GM18870 (cell line): Measurements from ENCODE around the gene MARS1.
"Not testable (repeated sequence)": the region's sequence is repeated elsewhere in the genome, so short reads cannot be mapped to it uniquely, and the experiment has no call there.

Experiments used
- ATAC-seq: cut with Tn5 transposase; IDR thresholded peaks from one replicate; pipeline ENCODE4 v1.9.1; 2021; ENCODE audit warnings: moderate library complexity; ENCODE audit not compliant: unreplicated experiment

MARS1 gene

GRCh38 chr12:57547288-57548012, 59.6 kb downstream of the MARS1 start:
- no peak for ATAC-seq

GRCh38 chr12:57548013-57548315, 60.1 kb downstream of the MARS1 start:
- no peak for ATAC-seq

- no peak for ATAC-seq
These were observed 60.6 kb downstream of the MARS1 start for GRCh38 chr12:57548488-57548887.

DNA sequence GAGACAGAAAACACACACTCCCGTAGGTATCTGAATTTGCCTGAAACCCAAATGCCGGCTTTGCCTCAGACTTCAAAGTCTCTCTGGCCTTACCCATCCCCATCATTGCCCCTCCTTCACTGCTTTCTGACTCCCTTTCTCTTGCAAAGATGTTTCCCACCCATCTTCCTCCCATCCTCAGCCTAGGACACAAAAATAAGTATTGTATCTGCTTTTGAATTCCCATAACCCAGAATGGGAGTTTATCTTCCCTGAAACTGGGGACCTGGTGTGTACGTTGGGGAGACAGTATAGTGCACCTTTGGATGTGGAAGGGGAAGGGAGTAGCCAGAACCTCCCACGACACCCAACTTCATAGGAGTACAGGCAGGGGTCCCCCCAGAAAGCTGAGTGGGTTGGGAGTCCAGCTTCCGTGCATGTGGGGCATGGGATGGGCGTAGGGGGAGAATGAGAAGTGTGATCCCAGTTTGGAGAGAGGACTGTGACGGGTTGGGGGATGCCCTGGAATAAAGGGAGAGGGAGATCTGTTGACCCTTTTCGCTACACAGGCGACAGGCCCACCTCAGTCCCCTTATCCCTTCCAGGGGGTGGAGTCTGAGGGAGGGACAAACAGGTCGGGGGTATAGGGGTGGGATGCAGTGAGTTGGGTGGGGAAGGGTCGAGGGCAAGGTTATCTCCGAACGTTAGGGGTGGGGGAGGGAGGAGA, 61.5 kb downstream of the MARS1 start:
- no peak for ATAC-seq

DNA sequence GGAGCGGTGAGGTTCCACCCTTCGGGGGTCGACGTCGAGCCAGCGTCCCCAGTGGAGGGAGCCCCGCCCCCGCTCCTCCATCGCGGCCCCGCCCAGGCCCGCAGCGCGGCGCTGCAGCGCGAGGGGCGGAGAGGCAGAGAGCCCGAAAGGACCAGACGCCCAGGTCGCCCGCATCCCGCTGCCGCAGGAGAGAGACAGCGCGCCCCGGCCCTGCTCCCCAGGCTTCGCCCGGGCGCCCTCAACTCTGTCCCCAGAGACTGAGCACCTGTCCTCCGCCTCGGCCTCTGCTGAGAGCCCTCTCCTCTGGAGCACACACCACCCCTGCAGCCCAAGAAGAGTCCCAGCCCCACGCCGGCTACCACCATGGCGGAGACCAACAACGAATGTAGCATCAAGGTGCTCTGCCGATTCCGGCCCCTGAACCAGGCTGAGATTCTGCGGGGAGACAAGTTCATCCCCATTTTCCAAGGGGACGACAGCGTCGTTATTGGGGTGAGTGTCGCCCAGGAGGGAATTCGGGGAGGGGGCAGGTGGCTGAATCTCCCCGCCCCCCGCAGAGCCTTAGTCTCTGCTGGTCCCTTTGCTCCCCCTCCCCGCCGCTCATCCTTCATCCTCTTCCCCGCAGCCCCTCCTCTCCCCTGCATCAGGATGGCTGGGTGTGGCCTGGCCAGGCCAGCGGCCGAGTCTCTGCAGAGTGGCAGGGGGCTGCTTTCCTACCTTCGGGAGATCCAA, 62.2 kb downstream of the MARS1 start, which contains the start of gene KIF5A:
Gene KIF5A, plus strand, starts transcription at position 136 of the 732 bp plus-strand sequence. Its CDS starts 228 bp downstream, at position 364.
- ATAC-seq: no peak

- no peak for ATAC-seq
These were observed 63.0 kb downstream of the MARS1 start for GRCh38 chr12:57550641-57551549.

DNA sequence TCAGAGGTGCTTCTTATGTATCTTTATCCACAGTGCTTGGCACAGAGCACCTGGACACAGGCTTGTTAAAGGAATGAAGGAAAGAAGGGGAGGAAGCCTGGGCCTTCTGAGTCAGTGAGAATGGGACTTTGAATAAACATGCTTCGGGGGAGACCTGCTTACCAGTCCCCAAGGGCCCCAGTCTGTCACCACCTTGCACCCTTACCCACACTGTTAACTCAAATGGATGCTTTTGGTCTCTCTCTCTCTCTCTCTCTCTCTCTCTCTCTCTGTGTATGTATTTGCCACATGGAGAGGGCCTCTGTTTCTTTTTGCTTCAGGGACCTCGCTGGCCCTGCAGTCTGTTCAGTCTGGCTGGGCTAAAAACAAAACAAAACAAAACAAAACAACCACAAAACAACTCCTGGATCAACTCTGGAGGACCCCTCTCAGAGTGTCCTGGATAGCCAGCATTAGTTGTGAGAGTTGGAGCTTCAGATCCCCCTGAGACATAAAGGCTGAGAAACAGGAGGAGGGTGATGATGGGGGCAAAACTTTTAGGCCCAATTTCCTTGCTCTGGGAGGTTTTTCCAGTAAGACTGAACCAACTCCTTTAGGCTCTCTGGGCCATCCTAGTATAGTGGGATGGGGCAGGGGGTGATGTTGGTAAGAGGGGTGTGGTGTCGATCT, 63.9 kb downstream of the MARS1 start:
- no peak for ATAC-seq

DNA sequence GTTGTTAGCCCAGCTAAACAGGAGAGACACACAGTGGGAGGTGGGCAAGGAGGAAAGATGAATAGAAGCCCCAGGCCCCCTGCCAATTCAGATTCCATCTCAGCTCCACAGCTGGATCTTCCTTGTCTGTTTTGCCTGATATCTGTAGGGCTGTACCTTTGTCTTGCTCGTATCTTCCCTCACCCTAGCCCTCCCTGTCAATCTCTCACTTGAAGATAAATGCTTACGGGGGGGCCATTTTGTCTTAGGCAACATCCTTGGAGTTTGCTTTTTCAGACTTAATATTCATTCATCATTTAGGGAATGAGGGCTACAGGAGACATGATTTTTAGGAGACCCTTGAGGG, 64.4 kb downstream of the MARS1 start:
- ATAC-seq: no peak

DNA sequence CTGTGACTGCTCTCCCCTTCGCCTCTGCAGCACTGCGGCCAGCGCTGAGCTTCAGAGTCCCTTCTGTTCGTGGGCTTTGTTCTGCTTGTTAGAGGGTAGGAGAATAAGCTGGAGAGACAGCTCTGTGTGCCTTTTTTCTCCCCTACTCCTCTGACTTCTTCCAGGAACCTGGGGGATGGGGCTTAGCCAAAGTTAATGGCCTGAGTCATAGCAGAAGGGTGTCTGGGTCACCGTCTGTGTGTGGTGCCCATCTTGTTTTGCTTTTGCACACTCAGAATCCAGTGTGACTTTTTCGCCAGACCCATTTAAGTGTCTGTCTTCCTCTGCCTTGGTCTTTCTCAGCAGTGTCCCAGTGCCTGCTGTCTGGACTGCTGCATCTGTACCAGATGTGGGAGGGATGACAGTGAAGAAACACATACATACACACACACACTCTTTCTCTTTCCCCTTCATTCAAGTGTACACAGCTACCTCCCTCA, 65.0 kb downstream of the MARS1 start:
- no peak for ATAC-seq

GRCh38 chr12:57553343-57554202, 65.7 kb downstream of the MARS1 start:
- ATAC-seq: no peak

DNA sequence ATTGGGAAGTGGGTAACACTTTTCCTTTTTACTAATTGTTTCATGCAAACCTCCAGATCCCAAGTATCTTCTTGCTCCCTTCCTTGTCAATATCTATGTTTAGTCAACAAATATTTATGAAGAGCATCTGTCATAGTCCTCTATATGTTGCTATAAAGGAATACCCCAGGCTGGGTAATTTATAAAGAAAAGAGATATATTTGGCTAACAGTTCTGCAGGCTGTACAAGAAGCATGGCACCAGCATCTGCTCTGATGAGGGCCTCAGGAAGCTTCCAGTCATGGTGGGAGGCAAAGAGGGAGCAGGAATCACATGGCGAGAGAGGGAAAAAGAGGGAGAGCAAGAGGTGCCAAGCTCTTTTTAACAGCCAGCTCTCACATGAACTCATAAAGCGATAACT, 66.6 kb downstream of the MARS1 start:
- ATAC-seq: no peak

DNA sequence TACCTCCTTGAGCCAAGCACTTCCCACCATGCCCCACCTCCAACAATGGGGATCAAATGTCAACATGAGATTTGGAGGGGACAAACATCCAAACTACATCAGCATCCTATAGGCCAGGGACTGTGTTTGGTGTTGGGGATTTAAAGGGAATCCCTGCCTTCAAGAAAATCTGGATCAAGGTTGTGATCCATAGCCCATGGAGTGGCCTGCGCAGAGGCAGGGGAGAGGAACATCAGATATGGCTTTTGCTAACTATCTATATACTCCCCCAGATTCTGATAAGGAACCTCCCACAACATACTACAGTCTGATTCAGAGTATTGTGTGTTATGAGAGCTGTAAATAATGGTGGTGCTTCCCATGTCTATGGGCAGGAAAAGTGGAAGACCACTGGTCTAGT, 67.0 kb downstream of the MARS1 start:
- ATAC-seq: no peak

DNA sequence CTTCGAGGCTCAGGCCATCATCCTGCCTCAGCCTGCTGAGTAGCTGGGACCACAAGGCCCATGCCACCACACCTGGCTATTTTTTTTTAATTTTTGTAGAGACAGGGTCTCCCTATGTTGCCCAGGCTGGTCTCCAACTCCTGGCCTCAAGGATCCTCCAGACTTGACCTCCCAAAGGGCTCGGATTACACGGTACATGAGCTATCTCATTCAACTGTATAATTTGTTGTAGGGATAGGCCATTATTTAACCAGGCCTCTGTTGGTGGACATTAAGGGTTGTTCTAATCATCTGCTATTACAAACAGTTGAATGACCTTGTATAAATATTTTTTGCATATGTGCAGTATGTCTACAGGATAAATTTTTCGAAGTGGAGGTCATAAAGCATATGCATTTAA, 71.0 kb downstream of the MARS1 start:
- no peak for ATAC-seq

DNA sequence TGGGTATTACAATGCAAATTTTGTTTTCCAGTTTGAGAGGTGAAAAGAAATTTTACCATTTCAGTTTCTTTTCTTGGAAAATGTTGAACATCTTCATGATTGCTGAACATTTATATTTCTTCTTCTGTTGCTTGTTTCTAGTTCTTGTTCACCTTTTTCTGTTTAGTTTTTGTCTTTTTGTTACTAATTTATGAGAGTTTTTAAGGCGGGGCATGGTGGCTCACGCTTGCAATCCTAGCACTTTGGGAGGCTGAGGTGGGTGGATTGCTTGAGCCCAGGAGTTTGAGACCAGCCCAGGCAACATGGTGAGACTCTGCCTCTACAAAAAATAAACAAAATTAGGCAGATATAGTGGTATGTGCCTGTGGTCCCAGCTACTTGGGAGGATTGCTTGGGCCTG, 72.6 kb downstream of the MARS1 start:
- ATAC-seq: no peak

GRCh38 chr12:57561117-57561516, 73.2 kb downstream of the MARS1 start:
- ATAC-seq: not testable (repeated sequence)

DNA sequence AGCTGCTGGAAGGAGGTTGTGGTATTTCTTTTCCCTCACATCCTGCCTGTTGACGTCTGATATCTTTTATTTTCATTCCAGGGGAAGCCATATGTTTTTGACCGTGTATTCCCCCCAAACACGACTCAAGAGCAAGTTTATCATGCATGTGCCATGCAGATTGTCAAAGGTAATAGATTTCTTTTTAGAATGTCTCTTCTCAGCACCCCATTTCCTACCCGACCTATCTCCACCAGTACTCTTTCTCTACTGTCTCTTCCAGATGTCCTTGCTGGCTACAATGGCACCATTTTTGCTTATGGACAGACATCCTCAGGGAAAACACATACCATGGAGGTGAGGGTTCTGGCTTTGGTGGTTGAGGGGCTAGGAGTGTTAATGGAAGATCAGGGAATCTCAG, 75.5 kb downstream of the MARS1 start:
- no peak for ATAC-seq

GRCh38 chr12:57564178-57564740, 76.4 kb downstream of the MARS1 start:
- ATAC-seq: no peak
